ENCODE data around the gene PACS2. TPM values are rescaled to one million over a fixed set of nuclear protein-coding genes. Genes with fewer than 3 reads are reported as not detected.
"Not testable (repeated sequence)": the region's sequence is repeated elsewhere in the genome, so short reads cannot be mapped to it uniquely, and the experiment has no call there.

Gene PACS2
- total RNA-seq, 1 experiment from 2014 or later: 28.2 TPM

GRCh38 chr14:105350450-105351244 lies 36.1 kb downstream of the PACS2 start:
- no peak for DNase-seq (ENCODE audit: low read depth)

DNA sequence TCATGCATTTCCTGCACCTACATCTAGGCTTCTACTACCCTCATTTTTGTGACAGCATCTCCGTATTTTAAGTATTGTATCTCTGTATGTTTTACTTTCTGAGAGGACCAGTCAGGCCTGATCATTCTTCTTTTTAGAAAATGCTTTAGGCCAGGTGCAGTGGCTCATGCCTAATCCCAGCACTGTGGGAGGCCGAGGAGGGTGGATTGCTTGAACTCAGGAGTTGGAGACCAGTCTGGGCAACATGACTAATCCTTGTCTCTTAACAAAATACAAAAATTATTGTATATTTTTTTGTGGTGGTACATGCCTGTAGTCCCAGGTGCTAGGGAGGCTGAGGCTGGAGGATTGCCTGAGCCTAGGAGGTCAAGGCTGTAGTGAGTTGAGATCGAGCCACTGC lies 36.9 kb downstream of the PACS2 start:
- no peak for DNase-seq (ENCODE audit: low read depth)

- DNase-seq (ENCODE audit: low read depth): peak; percentile 90
Measured at GRCh38 chr14:105351920-105352851, 37.6 kb downstream of the PACS2 start.

GRCh38 chr14:105353136-105353535 lies 38.6 kb downstream of the PACS2 start:
- DNase-seq (ENCODE audit: low read depth): no peak

DNA sequence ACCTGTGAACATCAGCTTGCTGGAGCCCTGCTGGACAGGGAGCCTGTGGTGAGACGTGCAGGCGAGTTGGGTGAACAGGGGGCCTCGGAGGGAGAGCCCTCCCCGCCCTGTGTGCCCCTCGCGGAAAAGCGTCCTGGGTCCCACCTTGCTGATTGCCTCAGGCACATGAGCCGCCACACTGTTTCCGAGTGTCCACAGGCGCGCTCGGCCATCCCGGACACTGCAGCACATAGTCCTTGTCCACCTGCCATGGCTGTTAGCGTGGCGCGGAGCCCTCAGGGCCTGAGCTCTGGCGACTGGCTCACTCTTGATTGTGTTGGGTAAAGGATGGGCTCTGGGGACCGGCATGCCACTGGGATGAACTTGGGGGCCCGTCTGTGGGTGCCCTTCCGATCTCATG lies 40.0 kb downstream of the PACS2 start:
- DNase-seq (ENCODE audit: low read depth): no peak

GRCh38 chr14:105355049-105355575 lies 40.6 kb downstream of the PACS2 start:
- no peak for DNase-seq (ENCODE audit: low read depth)

DNA sequence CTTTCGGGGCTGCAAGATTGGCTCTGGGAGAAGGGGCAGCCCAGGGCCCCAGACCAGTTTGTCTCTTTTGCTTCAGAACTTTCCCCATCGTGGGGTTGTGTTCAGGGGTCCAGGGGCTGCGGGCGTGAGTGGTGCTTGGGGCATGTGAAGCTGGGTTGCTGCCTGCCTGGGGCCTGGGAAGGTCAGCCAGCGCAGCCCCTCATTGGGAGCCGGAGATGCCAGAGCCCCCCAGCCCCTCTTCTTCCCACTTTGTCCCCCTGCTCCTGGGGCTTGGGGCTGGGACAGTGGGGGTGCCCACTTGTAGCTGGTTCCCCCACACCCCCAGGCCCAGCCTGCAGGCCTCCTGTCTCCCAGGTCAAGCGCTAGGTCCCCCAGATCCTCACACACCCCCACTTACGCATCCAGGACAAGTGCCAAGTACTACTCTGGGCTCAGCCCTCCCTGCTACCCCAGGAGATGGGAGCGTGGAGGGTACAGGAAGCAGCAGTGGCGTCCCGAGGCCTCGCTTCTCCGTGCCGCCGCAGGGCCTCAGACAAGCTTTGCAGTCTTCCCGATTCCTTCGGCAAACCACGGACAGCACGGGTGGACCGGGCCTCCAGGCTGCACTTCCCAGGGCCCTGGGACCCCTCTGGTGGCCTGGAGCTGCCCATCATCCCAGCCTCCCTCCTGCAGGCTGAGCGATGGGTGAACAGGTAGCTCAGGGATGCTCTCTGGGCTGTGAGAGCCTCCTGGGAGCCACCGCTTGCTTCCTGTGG lies 41.5 kb downstream of the PACS2 start:
- no peak for DNase-seq (ENCODE audit: low read depth)

- DNase-seq (ENCODE audit: low read depth): no peak
Measured at GRCh38 chr14:105356927-105357326, 42.4 kb downstream of the PACS2 start.

GRCh38 chr14:105357626-105358025 lies 43.1 kb downstream of the PACS2 start:
- DNase-seq (ENCODE audit: low read depth): no peak

DNA sequence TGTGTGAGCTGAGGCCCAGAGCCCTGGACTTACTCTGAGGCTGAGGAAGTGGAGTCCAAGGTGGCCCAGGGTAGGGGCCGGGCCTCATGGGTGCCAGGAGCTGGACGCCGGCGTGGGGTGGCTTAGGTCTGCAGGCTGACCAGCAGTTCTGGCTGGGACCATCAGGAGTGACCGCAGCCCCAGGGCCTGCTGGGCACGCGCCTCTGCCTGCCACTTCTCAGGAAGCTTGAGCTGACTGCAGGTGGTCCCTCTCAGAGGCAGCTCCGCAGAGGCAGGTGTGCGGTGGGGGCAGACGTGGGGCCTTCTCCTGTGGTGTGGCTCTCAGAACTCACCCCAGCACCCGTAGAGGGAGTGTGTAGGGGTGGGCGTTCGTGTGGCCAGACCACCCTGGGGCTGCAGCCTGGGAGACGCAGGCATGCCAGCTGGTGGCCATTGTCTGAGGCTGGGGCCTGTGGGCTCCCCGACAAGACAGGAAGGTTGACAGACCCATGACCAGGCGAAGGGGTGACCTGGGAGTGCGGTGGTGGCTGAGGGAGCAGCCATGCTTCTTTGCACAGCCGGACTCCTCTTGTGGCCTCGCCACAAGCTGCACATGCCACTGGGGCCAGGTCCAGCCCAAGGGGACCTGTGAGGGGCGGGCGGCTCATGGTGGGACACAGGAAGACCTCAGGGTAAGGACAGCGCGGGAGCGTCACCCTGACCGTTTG lies 43.7 kb downstream of the PACS2 start:
- DNase-seq (ENCODE audit: low read depth): no peak

DNA sequence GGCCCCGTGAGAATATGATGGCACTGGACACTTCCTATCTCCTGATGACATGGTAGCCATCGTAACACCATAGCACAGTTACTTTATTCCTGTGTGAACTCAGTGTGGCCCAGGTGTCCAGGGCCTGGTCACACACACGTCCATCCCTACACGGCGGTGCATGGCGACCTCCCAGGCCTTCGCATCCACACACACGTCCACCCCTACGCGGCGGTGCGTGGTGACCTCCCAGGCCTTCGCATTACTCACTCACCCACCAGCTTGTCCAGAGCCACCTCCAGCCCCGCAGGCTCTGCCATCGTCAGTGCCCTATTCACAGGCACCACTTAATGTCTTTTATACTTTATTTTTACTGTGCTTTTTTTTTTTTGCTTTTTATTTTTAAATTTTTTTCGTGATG lies 44.4 kb downstream of the PACS2 start:
- no peak for DNase-seq (ENCODE audit: low read depth)

DNA sequence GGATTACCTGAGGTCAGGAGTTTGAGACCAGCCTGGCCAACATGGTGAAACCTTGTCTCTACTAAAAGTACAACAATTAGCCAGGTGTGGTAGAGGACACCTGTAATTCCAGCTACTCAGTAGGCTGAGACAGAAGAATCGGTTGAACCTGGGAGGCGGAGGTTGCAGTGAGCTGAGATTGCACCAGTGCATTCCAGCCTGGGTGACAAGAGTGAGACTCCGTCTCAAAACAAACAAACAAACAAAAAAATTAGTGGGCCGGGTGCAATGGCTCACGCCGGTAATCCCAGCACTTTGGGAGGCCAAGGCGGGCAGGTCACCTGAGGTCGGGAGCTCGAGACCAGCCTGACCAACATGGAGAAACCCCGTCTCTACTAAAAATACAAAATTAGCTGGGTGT lies 46.9 kb downstream of the PACS2 start:
- not testable (repeated sequence) for DNase-seq (ENCODE audit: low read depth)

- DNase-seq (ENCODE audit: low read depth): peak; percentile 74
Measured at GRCh38 chr14:105363847-105364708, 49.5 kb downstream of the PACS2 start.

DNA sequence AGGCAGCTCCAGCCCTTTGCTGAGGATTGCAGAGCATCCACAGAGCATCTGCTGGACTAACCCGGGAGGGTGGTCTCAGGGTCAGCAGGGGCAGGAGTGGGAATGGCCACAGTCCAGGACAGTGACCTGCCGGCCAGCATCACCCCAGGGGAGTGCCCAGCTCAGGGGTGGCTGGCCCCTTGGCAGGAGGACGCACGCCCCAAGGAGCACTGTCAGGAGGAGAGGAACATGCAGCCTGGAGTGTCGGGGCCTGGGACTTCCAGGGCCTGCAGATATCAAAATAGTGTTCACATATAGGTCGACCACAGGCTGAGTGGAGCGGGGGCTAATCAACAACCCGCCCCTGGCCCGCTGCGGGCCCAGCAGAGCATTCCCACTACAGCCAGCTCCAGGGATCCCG lies 50.6 kb downstream of the PACS2 start:
- DNase-seq (ENCODE audit: low read depth): no peak

DNA sequence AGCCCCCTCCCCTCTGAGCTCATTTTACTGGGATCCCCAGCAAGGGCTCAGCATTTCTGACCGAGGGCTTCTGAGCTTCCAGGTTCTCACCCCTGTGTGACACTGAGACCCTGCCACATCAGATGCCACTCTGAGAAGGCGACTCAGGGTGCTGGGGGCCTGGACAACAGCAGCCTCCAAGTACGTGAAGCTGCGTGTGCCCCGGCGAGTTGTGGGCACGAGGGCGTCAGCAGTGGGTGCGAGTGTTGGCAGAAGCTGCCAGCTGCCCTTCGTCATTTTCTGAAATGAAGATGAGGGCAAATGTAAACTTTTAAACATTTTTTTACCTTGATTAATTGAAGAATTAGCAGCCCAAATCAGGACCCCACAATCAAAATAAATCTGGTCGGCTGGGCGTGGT lies 51.1 kb downstream of the PACS2 start:
- DNase-seq (ENCODE audit: low read depth): no peak

GRCh38 chr14:105366386-105367074 lies 52.0 kb downstream of the PACS2 start:
- DNase-seq (ENCODE audit: low read depth): no peak

GRCh38 chr14:105367116-105368031 lies 52.8 kb downstream of the PACS2 start:
- no peak for DNase-seq (ENCODE audit: low read depth)

DNA sequence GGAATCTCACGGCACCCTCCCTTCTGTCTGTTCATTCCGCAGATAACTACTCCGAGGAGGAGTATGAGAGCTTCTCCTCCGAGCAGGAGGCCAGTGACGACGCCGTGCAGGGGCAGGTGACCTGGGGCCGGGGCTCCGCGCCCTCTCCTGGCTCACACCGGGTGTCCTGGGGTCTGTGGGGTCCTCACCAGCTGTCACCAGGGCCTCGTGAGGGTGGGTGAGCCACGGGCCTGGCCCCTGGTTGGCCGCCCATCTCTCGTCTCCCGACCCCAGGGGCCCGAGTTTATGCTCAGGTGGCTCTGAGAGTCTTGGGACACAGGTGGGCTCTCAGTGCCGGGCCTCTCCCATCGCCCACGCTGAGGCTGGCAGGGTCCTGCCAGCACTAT lies 53.5 kb downstream of the PACS2 start:
- no peak for DNase-seq (ENCODE audit: low read depth)

DNA sequence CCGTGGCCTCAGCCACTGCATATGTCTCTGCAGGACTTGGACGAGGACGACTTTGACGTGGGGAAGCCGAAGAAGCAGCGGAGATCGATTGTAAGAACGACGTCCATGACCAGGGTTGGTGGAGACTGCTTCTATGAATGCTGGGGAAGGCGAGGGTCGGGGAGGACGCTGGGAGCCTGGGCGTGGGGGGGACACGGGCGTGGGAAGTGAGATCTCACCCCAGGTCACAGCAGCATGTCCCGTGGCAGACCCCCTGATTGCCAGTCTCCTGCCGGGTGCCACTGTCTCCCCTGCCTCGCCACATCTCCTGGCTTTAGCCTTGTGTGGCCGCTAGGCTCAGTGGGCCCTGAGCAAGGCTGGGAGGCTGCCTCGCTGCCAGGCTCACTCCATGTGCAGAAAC lies 53.9 kb downstream of the PACS2 start:
- DNase-seq (ENCODE audit: low read depth): no peak

All from Daoy (cell line).